SJCRH30 (cell line): ENCODE results near the gene SECTM1. TPM values are rescaled to one million over a fixed set of nuclear protein-coding genes. Genes with fewer than 3 reads are reported as not detected.
A peak's percentile ranks its signal among the peaks of the same experiment; 100 is the strongest.

Source experiments
- DNase-seq, 2 experiments: peaks; one replicate each; pipeline ENCODE4 v3.0.0-alpha.2; 2015 to 2020
- H3K27ac ChIP-seq: fragments of 250-450 bp; sonication (Bioruptor Pico); 2 replicates; pipeline ENCODE4 v1.5.1; 2020; ENCODE audit warnings: mild to moderate bottlenecking, moderate library complexity
- H3K27me3 ChIP-seq: fragments of 250-450 bp; sonication (Bioruptor Pico); 2 replicates; pipeline ENCODE4 v1.5.1; 2020; ENCODE audit warnings: mild to moderate bottlenecking, moderate library complexity
- H3K36me3 ChIP-seq: fragments of 250-450 bp; sonication (Bioruptor Pico); 2 replicates; pipeline ENCODE4 v1.5.1; 2020; ENCODE audit warnings: mild to moderate bottlenecking, moderate library complexity
- H3K4me1 ChIP-seq: fragments of 250-450 bp; sonication (Bioruptor Pico); 2 replicates; pipeline ENCODE4 v1.5.1; 2020; ENCODE audit warnings: mild to moderate bottlenecking, moderate library complexity
- H3K4me3 ChIP-seq: fragments of 250-450 bp; sonication (Bioruptor Pico); 2 replicates; pipeline ENCODE4 v1.5.1; 2020; ENCODE audit warnings: mild to moderate bottlenecking, moderate library complexity
- H3K9me3 ChIP-seq: fragments of 250-450 bp; sonication (Bioruptor Pico); replicated peaks from 2 replicates; pipeline ENCODE4 v1.5.1; 2020; ENCODE audit warnings: mild to moderate bottlenecking, moderate library complexity
- total RNA-seq: library from RNA; depleted of rRNA; stranded (reverse); fragments of >200 nt; shearing (Covaris generic); gene quantifications from 2 replicates; pipeline ENCODE4 v1.2.3, GENCODE V29; 2014

SECTM1 gene
- total RNA-seq, 1 experiment from 2014 or later = 0.36 TPM

DNA sequence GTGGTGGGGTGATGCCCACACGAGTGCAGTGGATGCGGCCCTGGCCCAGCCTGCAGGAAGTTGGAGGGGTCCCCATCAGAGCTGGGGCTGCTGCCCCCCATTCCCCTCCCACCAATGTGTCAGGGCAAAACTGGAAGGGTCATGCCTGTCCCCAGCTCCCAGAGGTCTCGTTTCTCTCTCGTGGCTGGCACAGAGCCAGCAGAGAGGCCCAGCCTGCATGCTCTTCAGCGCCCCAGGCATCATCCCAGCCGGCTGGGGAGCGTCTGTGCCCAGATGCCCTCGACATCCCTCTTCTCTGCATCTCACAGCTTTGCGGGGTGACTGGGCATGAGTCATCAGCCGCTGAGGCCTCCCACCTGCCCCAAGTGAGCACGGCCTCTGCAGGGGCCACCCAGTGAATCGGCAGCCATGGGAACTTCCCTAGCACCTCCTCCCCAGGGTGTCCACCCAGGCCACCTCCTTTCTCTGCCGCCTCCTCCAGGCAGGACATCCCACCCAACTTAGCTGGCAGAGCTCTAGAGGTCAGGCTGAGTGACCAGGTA lies 50.3 kb downstream of the SECTM1 start:
- H3K4me1 ChIP-seq = peaks cover 50% of the 10 kb centered on the region
- 0 out of 2 replicates have a peak overlapping the region, but pooled peaks have one; percentile 9 for H3K27ac ChIP-seq
- peak; percentile 94 to 95 for DNase-seq
- no peak overlapping the region for H3K4me3 ChIP-seq
- H3K36me3 ChIP-seq = no peaks in the 10 kb centered on the region
- no peaks in the 10 kb centered on the region for H3K27me3 ChIP-seq
- no peaks in the 10 kb centered on the region for H3K9me3 ChIP-seq

GRCh38 chr17:82282239-82283207 lies 51.0 kb downstream of the SECTM1 start:
- H3K27me3 ChIP-seq = no peaks in the 10 kb centered on the region
- H3K36me3 ChIP-seq = no peaks in the 10 kb centered on the region
- no peak overlapping the region; the same call in 1 of the 2 replicates for H3K27ac ChIP-seq
- no peak overlapping the region for H3K4me3 ChIP-seq
- peak in 1 of 2 experiments; percentile 65 for DNase-seq
- H3K4me1 ChIP-seq = peaks cover 45% of the 10 kb centered on the region
- no peaks in the 10 kb centered on the region for H3K9me3 ChIP-seq

DNA sequence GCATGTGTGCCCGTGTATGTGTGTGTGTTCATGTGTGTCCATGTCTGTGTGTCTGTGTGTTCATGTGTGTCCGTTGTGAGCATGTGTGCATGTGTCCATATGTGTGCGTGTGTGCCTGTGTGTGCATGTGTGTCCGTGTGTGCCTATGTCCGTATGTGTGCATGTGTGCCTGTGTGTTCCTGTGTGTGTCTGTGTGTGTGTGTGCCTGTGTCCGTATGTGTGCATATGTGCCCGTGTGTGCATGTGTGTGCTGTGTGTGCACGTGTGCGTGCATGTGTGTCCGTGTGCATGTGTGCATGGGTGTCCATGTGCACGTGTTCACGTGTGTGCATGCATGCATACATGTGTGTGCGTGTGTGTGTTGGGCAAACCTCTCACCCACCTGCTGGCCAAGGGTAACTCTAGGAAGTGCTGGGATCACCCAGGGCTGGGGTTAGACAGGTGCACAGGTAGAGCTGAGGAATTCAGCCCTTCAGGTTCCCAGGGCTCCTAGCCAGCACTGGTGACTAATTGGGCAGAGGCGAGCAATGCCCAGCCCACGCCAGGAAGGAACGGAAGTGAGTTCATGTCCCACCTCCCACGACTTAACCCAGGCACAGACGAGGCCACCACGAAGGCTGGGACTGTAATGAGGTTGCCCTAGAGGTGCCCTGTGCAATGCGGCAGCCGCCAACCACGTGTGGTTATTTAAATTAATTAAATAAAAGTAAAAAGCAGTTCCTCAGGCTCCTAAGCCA lies 51.9 kb downstream of the SECTM1 start:
- Histone ChIP-seq H3K27me3 (no peaks in the 10 kb centered on the region), H3K9me3 (no peaks in the 10 kb centered on the region), H3K36me3 (no peaks in the 10 kb centered on the region), H3K4me1 (peaks cover 38% of the 10 kb centered on the region), H3K4me3 (no peak overlapping the region), H3K27ac (no peak overlapping the region; the same call in 1 of the 2 replicates)
- peak in 1 of 2 experiments; percentile 51 for DNase-seq

DNA sequence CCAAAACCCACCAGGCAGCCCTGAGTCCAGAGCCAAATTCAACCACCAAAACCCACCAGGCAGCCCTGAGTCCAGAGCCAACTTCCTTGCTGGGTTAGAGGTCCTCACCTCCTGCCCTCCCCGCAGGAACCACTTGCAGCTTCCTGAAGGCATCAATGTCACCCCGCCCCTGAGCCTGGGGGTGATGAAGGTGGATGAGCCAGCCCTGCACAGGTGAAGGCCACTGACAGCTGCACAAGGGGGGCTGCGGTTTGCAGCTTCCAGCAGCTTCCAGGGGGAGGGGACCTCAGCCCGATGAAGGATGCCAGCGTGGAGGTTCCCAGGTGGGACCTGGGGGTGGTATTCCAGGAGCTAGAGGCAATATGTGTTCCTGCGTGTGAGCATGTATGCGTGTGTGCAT lies 52.5 kb downstream of the SECTM1 start:
- no peak overlapping the region for H3K27ac ChIP-seq
- H3K27me3 ChIP-seq = no peaks in the 10 kb centered on the region
- H3K4me3 ChIP-seq = no peak overlapping the region
- peak in 1 of 2 experiments; percentile 59 for DNase-seq
- peaks cover 38% of the 10 kb centered on the region for H3K4me1 ChIP-seq
- H3K36me3 ChIP-seq = no peaks in the 10 kb centered on the region
- H3K9me3 ChIP-seq = no peaks in the 10 kb centered on the region

GRCh38 chr17:82280537-82280936 lies 53.0 kb downstream of the SECTM1 start:
- peaks cover 38% of the 10 kb centered on the region for H3K4me1 ChIP-seq
- H3K36me3 ChIP-seq = no peaks in the 10 kb centered on the region
- no peaks in the 10 kb centered on the region for H3K27me3 ChIP-seq
- H3K9me3 ChIP-seq = no peaks in the 10 kb centered on the region
- no peak overlapping the region for H3K4me3 ChIP-seq
- DNase-seq = no peak
- no peak overlapping the region for H3K27ac ChIP-seq

GRCh38 chr17:82278786-82279391 lies 54.7 kb downstream of the SECTM1 start:
- H3K27me3 ChIP-seq = no peaks in the 10 kb centered on the region
- H3K4me1 ChIP-seq = peaks cover 39% of the 10 kb centered on the region
- DNase-seq = no peak
- no peak overlapping the region for H3K4me3 ChIP-seq
- no peak overlapping the region for H3K27ac ChIP-seq
- H3K9me3 ChIP-seq = no peaks in the 10 kb centered on the region
- no peaks in the 10 kb centered on the region for H3K36me3 ChIP-seq

DNA sequence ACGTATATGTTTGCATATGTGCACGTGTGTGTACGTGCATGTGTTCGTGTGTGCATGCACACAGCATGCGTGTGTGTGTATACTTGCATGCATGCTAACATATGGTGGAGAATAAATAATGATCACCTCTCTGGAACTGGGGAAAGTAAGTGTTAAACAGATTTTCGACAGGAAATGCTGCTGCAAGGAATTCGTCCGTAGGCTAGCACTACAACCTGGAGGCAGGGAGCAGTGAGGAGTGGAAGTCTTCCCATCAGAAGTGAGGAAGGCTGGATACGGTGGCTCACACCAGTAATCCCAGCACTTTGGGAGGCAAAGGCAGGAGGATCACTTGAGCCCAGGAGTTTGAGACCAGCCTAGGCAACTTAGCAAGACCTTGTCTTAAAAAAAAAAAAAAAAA lies 55.3 kb downstream of the SECTM1 start:
- Histone ChIP-seq H3K27me3 (no peaks in the 10 kb centered on the region), H3K27ac (no peak overlapping the region), H3K9me3 (no peaks in the 10 kb centered on the region), H3K4me1 (peaks cover 35% of the 10 kb centered on the region), H3K36me3 (no peaks in the 10 kb centered on the region), H3K4me3 (no peak overlapping the region)
- DNase-seq = no peak

DNA sequence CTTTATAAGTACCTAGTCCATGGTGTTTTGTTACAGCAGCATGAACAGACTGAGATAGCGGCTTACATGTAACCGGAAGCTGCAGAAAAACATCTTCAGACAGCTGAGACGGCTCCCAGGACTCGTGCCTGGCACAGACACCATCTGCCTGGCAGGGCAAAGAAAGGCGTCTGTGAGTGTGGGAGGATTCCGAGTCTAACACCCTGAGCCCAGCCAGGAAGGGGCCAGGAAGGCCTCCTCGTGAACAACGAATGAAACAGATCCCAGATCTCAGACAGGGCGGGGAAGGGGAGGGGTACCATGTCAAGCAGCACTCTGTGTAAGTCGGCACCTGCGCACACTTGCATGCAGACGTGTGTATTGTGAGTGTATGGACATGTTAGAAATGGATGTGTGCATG lies 55.7 kb downstream of the SECTM1 start:
- Histone ChIP-seq H3K9me3 (no peaks in the 10 kb centered on the region), H3K4me3 (no peak overlapping the region), H3K36me3 (no peaks in the 10 kb centered on the region), H3K27me3 (no peaks in the 10 kb centered on the region), H3K27ac (no peak overlapping the region), H3K4me1 (peaks cover 30% of the 10 kb centered on the region)
- no peak for DNase-seq

- Histone ChIP-seq H3K27me3 (no peaks in the 10 kb centered on the region), H3K9me3 (no peaks in the 10 kb centered on the region), H3K27ac (no peak overlapping the region), H3K4me1 (peaks cover 26% of the 10 kb centered on the region), H3K4me3 (no peak overlapping the region), H3K36me3 (peaks cover 6% of the 10 kb centered on the region; the same call in 1 of the 2 replicates)
- DNase-seq = no peak
Observed at GRCh38 chr17:82276938-82277337, 56.6 kb downstream of the SECTM1 start.

- peaks cover 18% of the 10 kb centered on the region; the same call in 1 of the 2 replicates for H3K4me1 ChIP-seq
- DNase-seq = no peak
- no peak overlapping the region for H3K4me3 ChIP-seq
- H3K36me3 ChIP-seq = peaks cover 21% of the 10 kb centered on the region
- H3K9me3 ChIP-seq = no peaks in the 10 kb centered on the region
- H3K27ac ChIP-seq = no peak overlapping the region
- H3K27me3 ChIP-seq = no peaks in the 10 kb centered on the region
Observed at GRCh38 chr17:82275326-82275725, 58.2 kb downstream of the SECTM1 start.

GRCh38 chr17:82274134-82275020 lies 59.2 kb downstream of the SECTM1 start:
- Histone ChIP-seq H3K27me3 (no peaks in the 10 kb centered on the region), H3K9me3 (no peaks in the 10 kb centered on the region), H3K27ac (no peak overlapping the region), H3K4me1 (peaks cover 18% of the 10 kb centered on the region; the same call in 1 of the 2 replicates), H3K36me3 (peaks cover 26% of the 10 kb centered on the region), H3K4me3 (peak overlapping the region; percentile 92; the same call in 1 of the 2 replicates)
- DNase-seq = no peak

GRCh38 chr17:82273327-82274133 lies 60.0 kb downstream of the SECTM1 start, which contains the start of gene CSNK1D:
Gene CSNK1D (minus strand): TSS chr17:82273700. CDS start chr17:82273381, 319 bp downstream.
- H3K4me1 ChIP-seq = peaks cover 19% of the 10 kb centered on the region
- H3K27me3 ChIP-seq = no peaks in the 10 kb centered on the region
- peaks cover 28% of the 10 kb centered on the region for H3K36me3 ChIP-seq
- DNase-seq = peak; percentile 96 to 99
- H3K4me3 ChIP-seq = peak within 1 kb of the TSS; percentile 92
- no peaks in the 10 kb centered on the region for H3K9me3 ChIP-seq
- H3K27ac ChIP-seq = peak within 1 kb of the TSS; percentile 98
